NCI-H2171 treated with DMSO at 0.1 percent for 48 hours (cell line): ENCODE results near the gene ROCK1.

Experiments
- DNase-seq: peaks from one replicate; lab custom pipeline; 2025; lab: John Stamatoyannopoulos, UW

The ROCK1 gene

DNA sequence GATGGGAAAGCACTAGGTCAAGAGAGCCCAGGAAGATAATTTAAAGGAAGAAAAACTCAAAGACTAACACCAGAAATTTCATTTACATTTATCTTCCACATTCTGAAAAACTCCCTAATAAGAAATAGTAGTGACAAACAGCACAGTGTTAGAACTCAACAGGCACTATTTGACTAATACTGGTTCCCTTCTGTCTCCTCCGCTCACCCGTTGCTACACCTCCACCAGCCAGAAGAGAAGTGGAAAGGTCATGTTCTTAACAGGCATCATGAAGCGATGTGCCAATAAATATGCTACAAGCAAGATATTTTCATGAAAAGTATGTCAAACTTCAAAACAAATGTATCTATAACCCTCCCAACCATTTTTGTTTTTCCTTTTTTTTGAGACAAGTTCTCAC is 5.7 kb downstream of the ROCK1 start:
- DNase-seq = no peak

DNA sequence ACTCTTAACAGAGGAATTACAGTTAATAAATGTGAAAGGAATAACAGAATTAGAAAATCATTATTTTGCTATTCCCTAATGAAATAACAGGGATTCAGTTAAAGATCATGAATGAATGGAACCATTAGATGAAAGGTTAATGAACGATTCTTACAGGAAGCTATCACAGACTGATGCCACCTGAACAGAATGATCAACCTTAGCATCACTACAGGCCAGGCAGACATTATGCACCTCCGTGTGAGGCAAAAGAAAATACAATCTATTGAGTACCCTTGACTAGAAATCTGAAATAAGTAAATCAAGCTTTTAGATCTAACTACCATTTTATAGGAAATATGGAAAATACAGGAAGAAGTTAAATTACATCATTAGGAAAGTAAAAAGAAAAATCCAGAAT is 10.4 kb downstream of the ROCK1 start:
- no peak for DNase-seq

DNA sequence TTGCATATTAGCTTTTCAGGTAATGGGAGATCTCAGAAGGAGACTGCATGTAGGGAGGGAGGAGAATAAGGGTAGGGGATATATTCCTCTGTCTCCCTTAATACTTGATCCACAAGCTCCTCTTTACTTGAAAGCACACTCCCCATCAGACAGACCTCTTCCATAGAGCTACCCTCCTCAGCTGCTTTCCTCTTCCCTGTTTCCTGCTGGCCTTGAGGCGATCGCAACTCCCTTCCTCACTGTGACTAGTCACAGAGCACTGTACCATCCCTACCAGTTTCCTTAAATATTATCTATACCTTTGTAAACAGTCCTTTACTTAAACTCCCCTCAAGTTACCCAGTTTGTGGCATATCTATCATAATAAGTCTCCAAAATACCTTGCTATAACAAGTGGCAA is 10.9 kb downstream of the ROCK1 start:
- DNase-seq = no peak

DNA sequence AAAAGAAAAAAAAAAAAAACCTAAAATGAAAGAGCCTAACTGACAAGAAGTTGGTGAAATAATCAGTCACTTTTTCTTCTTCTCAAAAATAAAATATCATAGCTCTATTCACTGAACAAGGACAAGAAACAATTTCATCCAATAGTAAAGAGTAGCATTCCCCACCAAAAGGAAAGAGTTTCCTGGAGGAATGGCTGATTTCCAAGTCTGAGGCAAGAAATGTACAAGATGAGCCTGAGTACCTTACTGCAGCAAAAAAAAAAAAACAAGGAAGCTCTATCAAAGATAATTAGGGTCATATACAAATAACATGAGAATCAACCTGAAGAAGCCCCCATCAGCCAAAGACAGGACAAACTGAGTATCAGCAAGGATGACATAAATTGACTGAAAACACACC is 11.5 kb downstream of the ROCK1 start:
- DNase-seq = no peak

DNA sequence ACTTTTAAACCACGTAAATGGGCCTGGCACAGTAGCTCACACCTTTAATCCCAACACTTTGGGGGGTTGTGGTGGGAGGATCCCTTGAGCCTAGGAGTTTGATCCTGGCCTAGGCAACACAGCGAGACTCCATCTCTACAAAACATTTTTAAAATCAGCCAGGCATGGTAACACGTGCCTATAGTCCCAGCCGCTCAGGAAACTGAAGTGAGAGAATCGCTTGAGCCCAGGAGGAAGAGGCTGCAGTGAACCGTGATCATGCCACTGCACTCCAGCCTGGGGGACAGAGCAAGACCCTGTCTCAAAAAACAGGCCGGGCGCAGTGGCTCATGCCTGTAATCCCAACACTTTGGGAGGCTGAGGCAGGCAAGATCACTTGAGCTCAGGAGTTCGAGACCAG is 12.2 kb downstream of the ROCK1 start:
- no peak for DNase-seq

DNA sequence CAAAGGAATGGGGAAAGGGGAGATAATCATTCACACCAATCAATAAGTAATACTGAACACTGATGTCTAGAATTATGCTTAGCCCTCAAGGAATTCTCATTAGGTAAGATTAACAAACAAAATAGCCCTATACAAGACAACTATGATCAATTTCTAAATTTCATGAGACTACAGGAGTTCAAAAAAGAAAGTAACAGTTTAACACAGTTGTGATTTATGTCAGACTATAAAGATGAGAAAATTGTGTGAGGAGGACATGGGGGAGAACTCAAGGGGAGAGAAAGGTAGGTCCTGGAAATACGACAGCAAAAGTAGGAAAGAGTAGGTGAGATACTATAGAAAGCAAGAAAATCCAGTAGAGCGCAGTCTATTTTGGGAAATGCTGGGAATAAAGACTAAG is 14.9 kb downstream of the ROCK1 start:
- DNase-seq = no peak

DNA sequence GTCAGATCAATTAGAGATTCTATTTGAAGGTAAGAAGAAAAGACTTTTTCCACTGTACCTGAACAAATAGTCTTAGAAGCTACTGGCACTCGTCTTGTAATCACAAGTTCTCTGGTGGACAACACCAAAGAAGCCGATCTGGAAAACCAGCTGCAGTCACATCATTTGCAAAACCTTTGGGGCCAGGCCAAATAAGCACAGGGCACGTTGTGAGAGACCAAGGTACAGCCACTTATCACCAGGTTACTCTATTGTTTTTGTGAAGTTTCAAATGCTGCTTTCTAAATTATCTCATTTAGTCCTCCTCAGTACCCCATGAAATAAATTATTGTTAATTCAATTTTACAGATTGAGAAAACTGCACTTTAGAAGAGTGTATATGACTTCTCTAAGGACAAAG is 18.5 kb downstream of the ROCK1 start:
- no peak for DNase-seq

DNA sequence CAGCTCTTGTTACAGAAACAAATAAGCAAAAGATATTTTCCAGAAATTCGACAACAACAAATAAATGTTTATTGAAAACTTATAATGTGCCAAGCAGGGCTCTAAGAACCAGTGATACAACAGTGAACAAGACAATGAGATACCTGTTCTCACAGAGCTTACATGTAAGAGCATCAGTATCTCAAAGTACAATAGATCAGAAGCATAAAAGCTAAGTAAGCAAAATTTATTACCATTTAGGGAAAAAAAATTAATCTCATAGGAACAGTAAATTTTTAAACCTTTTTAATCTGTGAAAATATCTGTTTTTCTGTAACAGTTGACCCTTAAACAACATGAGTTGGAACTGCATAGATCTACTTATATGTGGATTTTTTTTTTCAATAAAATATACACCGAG is 20.9 kb downstream of the ROCK1 start:
- no peak for DNase-seq

DNA sequence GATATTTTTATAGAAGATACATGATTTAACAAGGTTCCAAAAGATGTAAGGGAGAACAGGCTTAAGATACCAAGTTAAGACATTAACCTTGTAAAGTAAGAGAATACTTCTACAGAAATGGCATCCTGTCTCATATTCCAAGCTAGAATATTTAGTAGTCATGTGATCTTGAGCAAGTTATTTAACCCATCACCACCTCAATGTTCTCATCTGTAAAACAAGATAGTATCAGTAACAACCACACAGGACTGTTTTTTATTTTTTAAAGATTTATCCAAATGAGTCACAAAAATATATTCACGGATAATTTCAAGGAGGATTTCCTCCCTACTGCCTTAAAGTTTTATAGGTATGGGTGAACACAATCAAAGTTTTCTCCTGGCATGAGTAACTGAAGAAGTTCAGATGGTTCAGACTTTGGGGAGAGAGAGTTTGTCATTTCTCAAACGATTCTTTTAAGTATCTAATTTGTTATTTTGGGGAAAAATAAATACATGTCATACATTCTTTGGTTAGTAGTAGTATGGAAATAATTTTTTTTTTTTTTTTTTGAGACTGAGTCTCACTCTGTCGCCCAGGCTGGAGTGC is 25.9 kb downstream of the ROCK1 start:
- DNase-seq = no peak

DNA sequence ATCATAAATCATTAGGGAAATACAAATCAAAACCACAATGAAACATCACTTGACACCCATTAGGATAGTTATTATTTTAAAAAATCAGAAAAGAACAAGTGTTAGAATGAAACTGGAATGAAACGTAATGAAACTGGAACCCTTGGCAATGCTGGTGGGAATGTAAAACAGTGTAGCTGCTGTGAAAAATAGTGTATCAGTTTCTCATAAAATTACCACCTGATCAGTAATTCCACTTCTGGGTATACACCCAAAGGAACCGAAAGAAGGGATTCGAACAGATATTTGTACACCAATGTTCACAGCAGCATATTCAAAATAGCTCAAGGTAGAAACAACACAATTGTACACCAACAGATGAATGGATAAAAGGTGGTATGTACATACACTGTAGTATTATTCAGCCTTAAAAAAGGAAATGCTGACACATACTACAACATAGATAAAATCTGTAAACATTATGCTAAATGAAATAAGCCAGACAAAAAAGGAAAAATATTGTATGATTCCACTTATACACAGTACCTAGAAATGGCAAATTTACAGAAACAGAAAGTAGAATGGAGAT is 27.0 kb downstream of the ROCK1 start:
- no peak for DNase-seq

DNA sequence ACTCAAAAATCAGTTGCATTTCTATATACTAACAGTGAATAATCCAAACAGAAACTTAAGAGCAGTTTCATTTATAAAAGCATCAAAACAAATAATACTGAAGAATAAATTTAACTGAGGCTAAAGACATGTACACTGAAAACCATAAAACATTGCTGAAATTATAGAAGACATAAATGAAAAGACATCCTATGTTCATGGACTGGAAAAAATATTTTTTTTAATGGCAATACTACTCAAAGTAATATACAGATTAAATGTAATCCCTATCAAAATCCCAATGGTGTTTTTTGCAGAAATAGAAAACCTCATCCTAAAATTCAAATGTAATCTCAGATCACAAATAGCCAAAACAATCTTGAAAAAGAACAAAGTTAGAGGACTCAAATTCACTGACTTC is 28.6 kb downstream of the ROCK1 start:
- DNase-seq = no peak

DNA sequence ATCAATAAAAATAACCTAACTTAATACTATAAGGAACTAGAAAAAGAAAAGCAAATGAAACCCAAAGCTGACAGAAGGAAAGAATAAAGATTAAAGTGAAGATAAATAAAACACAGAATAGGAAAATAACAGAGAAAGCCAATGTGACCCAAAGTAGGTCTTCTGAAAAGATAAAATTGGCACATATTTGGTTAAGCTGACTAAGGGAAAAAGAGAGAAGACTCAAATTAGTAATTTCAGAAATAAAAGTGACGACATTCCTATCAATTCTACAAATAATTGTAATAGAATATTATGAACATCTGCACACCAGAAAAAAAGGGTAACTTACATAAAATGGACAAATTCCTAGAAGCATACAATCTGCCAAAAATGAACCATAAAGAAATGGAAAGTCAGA is 30.2 kb downstream of the ROCK1 start:
- DNase-seq = no peak

DNA sequence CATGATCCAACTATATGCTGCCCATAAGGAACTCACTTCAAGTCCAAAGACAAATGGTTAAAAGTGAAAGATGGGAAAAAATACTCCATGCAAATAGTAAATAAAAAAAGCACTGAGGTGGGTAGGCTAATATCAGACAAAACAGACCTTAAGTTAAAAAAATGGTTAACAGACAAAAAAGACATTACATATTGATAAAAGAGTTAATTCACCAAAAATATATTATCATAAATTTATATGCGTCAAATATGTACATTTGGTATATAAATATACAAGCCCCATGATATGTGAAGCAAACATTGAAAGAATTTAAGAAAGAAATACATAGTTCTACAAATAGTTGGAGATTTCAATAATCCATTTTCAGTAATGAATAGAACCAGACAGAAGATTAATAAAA is 31.0 kb downstream of the ROCK1 start:
- no peak for DNase-seq

DNA sequence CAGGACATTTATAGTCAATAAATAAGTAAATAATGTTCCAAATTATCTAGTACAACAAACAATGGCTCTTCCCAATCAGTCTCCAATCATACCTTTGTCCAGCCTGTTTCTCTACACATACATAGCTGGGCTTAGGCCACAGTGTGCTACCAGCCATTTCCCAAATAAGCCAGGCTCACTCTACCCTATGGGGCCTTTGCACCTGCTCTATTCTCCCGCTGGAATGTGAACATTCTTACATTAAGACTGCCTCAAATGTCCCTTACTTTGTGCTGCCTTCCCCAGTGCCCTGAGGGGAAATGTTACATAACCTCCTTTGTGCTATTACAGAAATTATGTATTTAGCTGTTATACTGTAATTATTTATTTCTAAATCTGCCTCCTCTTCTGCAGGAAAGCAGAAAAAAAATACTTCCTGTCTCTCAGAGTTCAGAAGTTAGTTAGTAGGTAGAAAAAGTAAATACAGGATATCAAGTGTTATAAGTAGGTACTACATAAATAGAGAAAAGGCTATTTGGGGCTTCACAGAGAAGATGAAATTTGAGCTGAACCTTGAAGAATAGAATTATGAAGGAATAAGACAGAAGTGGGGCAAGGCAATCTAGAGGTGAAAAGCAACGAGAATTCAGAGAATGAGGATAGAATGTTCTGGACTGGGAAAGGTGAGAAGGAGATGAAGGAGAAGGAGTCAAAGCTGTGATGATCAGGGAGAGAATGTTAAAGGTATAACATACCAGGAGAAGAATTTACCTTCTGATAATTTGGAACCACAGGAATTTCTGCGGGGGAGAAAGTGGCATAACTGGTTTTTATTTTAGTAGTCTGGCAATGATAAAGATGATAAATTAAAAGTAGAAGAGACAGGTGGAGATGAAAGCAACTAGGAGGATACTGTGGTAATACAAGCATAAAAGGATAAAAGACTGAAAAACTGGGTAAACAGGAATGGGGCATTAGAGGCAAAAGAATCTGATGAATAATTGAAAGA is 37.0 kb downstream of the ROCK1 start:
- no peak for DNase-seq

DNA sequence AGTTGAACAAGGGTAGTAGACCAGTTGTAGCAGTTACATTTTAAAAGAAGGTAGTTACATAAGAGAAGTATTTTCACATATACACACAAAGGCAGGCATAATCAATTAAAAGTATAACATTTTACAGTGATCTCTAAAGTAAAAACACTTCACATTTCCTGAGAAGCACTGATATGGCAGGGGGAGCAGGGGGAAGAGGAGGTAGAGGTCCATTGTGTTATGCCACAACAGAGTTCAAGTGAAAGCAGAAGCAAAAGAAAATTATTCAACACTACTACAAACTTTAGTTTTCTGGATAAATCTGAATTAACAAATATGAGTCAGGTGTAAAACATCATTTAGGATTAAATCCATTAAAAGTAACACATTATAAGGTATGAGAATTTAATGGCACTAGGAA is 38.4 kb downstream of the ROCK1 start:
- DNase-seq = no peak

DNA sequence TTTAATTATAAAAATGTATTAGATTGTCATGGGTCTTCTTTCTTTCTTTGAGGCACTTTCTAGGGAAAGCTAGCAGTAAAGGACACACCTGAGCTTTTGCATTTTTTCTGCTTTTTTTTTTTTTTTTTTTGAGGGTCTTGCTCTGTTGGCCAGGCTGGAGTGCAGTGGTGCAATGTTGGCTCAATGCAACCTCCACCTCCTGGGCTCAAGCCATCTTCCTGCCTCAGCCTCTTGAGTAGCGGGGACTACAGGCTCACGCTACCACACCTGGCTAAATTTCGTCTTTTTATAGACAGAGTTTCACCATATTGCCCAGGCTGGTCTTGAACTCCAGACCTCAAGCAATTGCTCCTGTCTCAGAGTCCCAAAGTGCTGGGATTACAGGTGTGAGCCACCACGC is 40.5 kb downstream of the ROCK1 start:
- no peak for DNase-seq

DNA sequence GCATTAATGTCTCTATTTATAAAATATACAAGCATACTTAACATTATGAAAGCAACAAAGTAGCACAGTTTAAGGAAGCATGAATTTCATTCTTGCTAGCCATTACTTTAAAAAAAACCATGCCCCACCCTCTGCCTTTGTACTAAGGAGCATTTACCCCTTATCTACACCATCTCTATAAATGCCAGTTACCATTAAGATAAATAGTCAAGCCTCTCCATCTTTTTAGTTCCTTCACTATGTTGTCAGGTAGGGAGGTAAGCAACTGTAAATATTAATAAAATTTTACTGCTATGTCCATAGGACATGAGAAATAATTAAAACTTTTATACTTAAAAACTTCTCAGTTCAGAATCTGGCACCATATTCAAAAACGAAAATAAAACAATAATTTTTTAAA is 42.1 kb downstream of the ROCK1 start:
- DNase-seq = no peak

DNA sequence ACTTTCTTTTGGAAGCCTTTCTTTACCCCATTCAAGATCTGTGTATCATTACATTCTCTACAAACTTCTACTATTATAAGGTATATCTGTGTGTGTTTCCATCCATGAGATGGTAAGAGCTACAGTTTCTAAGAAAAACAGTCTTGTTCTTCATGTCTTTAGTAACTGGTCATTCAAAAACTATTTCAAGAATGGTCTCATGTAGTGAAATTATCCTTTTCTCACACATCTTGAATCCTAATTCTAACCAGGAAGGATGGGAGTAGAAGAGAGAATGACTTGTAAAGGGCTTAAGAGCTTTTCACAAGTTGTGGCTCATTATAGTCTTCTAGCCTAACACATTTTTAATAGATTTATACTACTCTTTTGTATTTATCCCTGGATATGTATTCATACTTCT is 47.3 kb downstream of the ROCK1 start:
- no peak for DNase-seq

DNA sequence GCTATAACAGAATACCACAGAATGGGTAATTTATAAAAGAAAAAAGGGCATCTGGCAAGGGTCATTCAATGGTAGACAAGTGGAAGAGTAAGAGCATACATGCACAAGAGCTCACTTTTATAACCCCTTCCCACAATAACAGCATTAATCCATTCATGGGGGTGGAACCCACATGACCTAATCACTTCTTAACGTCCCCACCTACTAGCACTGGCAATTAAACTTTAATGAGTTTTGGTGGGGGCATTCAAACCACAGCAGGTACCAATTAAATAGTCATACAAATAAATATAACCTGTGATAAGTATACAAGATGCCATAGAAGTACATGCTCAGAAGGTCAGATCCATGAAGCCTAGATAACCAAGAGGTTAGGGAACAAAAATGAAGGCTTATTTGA is 48.6 kb downstream of the ROCK1 start:
- no peak for DNase-seq

DNA sequence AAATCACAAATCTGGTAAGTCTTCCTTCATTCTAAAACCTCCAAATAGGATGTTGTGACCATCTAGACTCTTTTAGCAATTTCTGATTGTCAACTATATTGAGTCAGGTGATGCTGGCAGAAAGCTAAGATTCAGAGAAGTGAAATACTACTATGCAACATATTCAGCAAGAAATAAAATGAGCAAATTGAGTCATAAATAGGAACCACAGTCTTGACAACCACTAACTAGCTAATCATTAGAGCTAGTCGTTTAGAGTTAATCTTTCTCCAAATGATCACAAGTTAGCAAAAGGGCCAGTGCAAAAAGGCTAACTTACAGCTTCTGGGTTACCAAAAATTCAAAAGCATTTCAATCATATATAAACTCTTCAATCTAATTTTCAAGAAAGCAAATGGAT is 54.5 kb downstream of the ROCK1 start:
- no peak for DNase-seq

DNA sequence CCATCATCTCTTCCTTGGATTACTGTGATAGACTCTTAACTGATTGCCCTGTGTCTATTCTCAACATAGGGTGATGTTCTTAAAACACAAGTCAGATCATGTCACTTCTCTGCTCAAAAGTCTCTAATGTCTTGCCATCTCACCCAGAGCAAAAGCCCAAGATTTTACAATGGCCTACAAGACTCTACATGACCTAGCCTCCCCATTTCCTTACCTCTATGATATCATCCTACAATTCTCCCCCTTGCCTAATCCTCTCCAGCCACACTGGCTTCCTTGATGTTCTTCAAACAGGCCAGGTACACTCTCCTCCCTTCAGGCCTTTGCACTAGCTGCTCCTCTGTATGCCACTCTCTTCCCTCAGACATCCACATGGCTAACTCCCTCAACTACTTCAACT is 55.1 kb downstream of the ROCK1 start:
- DNase-seq = no peak

DNA sequence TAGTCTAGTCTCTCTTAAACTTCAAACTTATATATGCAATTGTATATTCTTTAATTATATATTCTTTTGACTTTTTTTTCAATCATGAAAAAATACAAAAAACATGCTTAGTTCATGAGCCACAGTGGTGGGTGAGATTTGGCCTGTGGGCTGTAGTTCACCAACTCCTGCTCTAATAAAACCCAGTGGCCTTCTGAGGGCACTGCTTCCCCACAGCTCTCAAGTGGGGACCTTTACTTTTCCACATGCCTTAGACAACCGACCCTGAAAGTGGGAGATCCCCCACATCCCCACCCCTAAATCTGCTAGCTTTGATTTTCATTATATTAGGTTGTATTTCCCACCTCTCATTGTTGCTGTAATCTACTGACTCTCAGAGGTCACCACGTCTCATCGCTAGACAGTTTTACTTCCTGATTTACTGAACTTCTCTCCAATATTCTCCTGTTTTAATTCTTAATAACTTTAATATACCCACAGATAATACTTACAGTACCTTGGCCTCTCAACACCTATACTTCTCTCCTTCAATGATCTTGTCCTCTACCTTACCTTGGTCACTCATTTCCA is 57.3 kb downstream of the ROCK1 start:
- DNase-seq = no peak

DNA sequence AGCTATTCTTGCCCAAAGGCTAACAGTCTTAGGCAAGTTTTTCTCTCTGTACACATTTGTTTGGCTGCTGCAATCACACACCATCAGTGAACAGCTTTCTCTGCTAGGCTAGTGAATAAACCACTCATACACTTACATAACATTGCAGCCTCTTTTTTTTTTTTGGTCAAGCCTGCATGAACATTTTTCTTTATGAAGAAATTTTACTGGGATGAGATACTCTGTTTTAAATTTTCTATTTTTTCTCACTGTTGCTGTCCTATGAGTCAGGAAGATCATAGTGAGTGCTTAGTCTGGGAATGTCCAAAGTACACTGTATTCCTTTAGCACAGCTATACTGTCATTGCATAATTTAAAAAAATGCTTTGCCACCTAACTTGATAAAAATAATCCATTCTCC is 58.5 kb downstream of the ROCK1 start:
- DNase-seq = no peak
